Keratinocyte (primary cell): ENCODE data around the gene VPS8. TPM values are rescaled to one million over a fixed set of nuclear protein-coding genes. Genes with fewer than 3 reads are reported as not detected.

Experiments
- DNase-seq: peaks from one replicate; pipeline ENCODE4 v3.0.0-alpha.2; 2011; ENCODE audit warnings: low read depth, missing footprints, low spot score
- FAIRE-seq: peaks from 2 replicates; lab custom pipeline; 2011; peaks lifted over from hg19 to GRCh38; lab: Jason Lieb, UNC
- H2AFZ ChIP-seq: 2 replicates; pipeline ENCODE4 v1.6.0; 2012; ENCODE audit warnings: low read length, control low read depth, inconsistent platforms; ENCODE audit not compliant: control insufficient read depth
- H3K27ac ChIP-seq: 2 replicates; pipeline ENCODE4 v1.5.1; 2011; ENCODE audit warnings: low read length; ENCODE audit not compliant: control insufficient read depth, insufficient read depth
- H3K27me3 ChIP-seq: 3 replicates; pipeline ENCODE4 v1.6.0; 2011; ENCODE audit warnings: low read length; ENCODE audit not compliant: control insufficient read depth, insufficient read depth; ENCODE audit errors: extremely low read depth
- H3K36me3 ChIP-seq, 2 experiments: 2 replicates in 1 of 2; 3 replicates in 1 of 2; pipeline ENCODE4 v1.5.1; 2011; ENCODE audit warnings: low read length in 2 of 2, mild to moderate bottlenecking in 1 of 2; ENCODE audit not compliant: control insufficient read depth in 2 of 2, insufficient read depth in 2 of 2; ENCODE audit errors: extremely low read depth in 1 of 2
- H3K4me1 ChIP-seq: 3 replicates; pipeline ENCODE4 v1.5.1; 2011; ENCODE audit warnings: low read length; ENCODE audit not compliant: control insufficient read depth, insufficient read depth; ENCODE audit errors: extremely low read depth
- H3K4me2 ChIP-seq: 3 replicates; pipeline ENCODE4 v1.6.0; 2011; ENCODE audit warnings: low read depth, low read length; ENCODE audit not compliant: control insufficient read depth, insufficient read depth; ENCODE audit errors: extremely low read depth
- H3K4me3 ChIP-seq, 3 experiments: fragments of 200-600 bp in 1 of 3; sonication (generic) in 1 of 3; 2 replicates in 2 of 3; 3 replicates in 1 of 3; pipeline ENCODE4 v1.5.1; 2011 to 2016; ENCODE audit warnings: low read length in 3 of 3, mild to moderate bottlenecking in 3 of 3, control low read depth in 2 of 3, inconsistent platforms in 1 of 3, low read depth in 1 of 3, mixed read lengths in 1 of 3, mixed run types in 1 of 3, moderate library complexity in 1 of 3; ENCODE audit not compliant: control insufficient read depth in 2 of 3, insufficient read depth in 2 of 3; ENCODE audit errors: extremely low read depth in 1 of 3
- H3K79me2 ChIP-seq: 2 replicates; pipeline ENCODE4 v1.6.0; 2012; ENCODE audit warnings: low read length; ENCODE audit not compliant: control insufficient read depth, insufficient read depth
- H3K9ac ChIP-seq: 3 replicates; pipeline ENCODE4 v1.6.0; 2011; ENCODE audit warnings: low read length; ENCODE audit not compliant: control insufficient read depth, insufficient read depth; ENCODE audit errors: extremely low read depth
- H3K9me1 ChIP-seq: 3 replicates; pipeline ENCODE4 v1.6.0; 2011; ENCODE audit warnings: low read length; ENCODE audit not compliant: control insufficient read depth, insufficient read depth; ENCODE audit errors: extremely low read depth
- H3K9me3 ChIP-seq: 2 replicates; pipeline ENCODE4 v1.5.1; 2012; ENCODE audit warnings: low read depth, low read length; ENCODE audit not compliant: control insufficient read depth
- H4K20me1 ChIP-seq: 3 replicates; pipeline ENCODE4 v1.6.0; 2011; ENCODE audit warnings: low read length; ENCODE audit not compliant: control insufficient read depth, insufficient read depth; ENCODE audit errors: extremely low read depth
- EZH2 ChIP-seq: IDR thresholded peaks from one replicate; pipeline ENCODE4 v1.6.1; 2012; ENCODE audit warnings: inconsistent platforms, mild to moderate bottlenecking, low read length, moderate library complexity
- dilution Hi-C: fragments of 300-500 bp; cut with MboI; formaldehyde crosslinking; loops from one replicate; pipeline ENCODE4 v1.7.0; 2020; ENCODE audit warnings: low sequenced_read_pairs; ENCODE audit not compliant: extremely low pct_ligation_motif_present
- polyA plus RNA-seq, 5 experiments: library from polyadenylated mRNA; depleted of rRNA in 3 of 5; stranded (reverse) in 3 of 5; stranded (forward) in 1 of 5; unstranded in 1 of 5; fragments of >200 nt; gene quantifications; 1 replicate in 1 of 5; 2 replicates in 3 of 5; 3 replicates in 1 of 5; pipeline versions ENCODE4 v1.2.1 to v1.2.3, GENCODE V29; 2011 to 2012; ENCODE audit warnings: missing spikeins in 2 of 5, low read depth in 1 of 5, low replicate concordance in 1 of 5
- TF ChIP-seq, protein P1 (sequence below), 3 experiments: IDR thresholded peaks in 1 of 3; conservative IDR thresholded peaks in 1 of 3; optimal IDR thresholded peaks in 1 of 3; 2 replicates in 2 of 3; 3 replicates in 1 of 3; pipeline versions ENCODE3 to v1.5.1; 2011; ENCODE audit warnings: low read length in 3 of 3, mild to moderate bottlenecking in 3 of 3, moderate library complexity in 2 of 3, control low read depth in 1 of 3, inconsistent platforms in 1 of 3; ENCODE audit not compliant: insufficient read depth in 2 of 3; ENCODE audit errors: extremely low read depth in 1 of 3

VPS8 gene
- polyA plus RNA-seq, 1 donor (not counting 4 experiments of a cell fraction or from before 2014, with no cell fraction given): 28.4 TPM

DNA sequence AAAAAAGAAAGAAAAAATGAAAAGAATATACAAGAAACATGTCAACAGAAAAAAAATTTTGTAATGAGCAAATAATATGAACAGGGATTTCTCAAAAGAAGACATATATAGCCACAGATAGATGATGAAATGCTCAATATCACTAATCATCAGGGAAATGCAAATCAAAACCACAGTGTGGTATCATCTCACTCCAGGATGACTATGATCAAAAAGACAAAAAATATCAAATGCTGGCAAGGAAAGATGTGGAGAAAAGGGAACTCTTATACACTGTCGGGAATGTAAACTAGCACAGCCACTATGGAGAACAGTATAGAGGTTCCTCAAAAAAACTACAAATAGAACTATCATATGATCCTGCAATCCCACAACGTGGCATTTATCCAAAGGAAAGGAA, 246.8 kb downstream of the VPS8 start:
- Histone ChIP-seq H3K4me2 (no peak overlapping the region), H4K20me1 (no peaks in the 10 kb centered on the region), H3K9me3 (no peaks in the 10 kb centered on the region), H2AFZ (no peak overlapping the region), H3K4me3 (no peak overlapping the region), H3K79me2 (no peaks in the 10 kb centered on the region), H3K4me1 (no peaks in the 10 kb centered on the region), H3K9ac (no peak overlapping the region), H3K27me3 (no peaks in the 10 kb centered on the region), H3K27ac (no peak overlapping the region), H3K9me1 (no peaks in the 10 kb centered on the region), H3K36me3 (peaks cover 0 to 1% of the 10 kb centered on the region in 2 experiments)
- dilution Hi-C loops: no loop called here
- FAIRE-seq (no peak), DNase-seq (no peak)
- TF ChIP-seq EZH2: no peak

DNA sequence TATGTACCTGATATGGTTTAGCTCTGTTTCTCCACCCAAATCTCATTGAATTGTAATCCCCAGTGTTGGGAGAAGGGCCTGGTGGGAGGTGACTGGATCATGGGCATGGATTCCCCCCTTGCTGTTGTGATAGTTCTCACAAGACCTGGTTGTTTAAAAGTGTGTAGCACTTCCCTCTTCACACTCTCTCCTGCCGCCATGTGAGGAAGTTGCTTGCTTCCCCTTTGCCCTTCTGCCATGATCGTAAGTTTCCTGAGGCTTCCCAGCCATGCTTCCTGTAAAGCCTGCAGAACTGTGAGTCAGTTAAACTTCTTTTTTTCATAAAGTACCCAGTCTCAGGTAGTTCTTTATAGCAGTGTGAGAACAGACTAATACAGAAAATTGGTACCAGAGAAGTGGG, 247.8 kb downstream of the VPS8 start:
- dilution Hi-C loops: no loop called here
- FAIRE-seq (no peak), DNase-seq (no peak)
- Histone ChIP-seq H2AFZ (no peak overlapping the region), H3K79me2 (no peaks in the 10 kb centered on the region), H3K36me3 (peaks cover 0 to 1% of the 10 kb centered on the region in 2 experiments), H3K4me3 (no peak overlapping the region), H4K20me1 (no peaks in the 10 kb centered on the region), H3K9ac (no peak overlapping the region), H3K27ac (no peak overlapping the region), H3K9me1 (no peaks in the 10 kb centered on the region), H3K4me1 (no peaks in the 10 kb centered on the region), H3K27me3 (no peaks in the 10 kb centered on the region), H3K4me2 (no peak overlapping the region), H3K9me3 (no peaks in the 10 kb centered on the region)
- TF ChIP-seq, protein P1, sequence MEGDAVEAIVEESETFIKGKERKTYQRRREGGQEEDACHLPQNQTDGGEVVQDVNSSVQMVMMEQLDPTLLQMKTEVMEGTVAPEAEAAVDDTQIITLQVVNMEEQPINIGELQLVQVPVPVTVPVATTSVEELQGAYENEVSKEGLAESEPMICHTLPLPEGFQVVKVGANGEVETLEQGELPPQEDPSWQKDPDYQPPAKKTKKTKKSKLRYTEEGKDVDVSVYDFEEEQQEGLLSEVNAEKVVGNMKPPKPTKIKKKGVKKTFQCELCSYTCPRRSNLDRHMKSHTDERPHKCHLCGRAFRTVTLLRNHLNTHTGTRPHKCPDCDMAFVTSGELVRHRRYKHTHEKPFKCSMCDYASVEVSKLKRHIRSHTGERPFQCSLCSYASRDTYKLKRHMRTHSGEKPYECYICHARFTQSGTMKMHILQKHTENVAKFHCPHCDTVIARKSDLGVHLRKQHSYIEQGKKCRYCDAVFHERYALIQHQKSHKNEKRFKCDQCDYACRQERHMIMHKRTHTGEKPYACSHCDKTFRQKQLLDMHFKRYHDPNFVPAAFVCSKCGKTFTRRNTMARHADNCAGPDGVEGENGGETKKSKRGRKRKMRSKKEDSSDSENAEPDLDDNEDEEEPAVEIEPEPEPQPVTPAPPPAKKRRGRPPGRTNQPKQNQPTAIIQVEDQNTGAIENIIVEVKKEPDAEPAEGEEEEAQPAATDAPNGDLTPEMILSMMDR (optimal IDR thresholded peaks at IDR 0.05 in 1 of 3, IDR thresholded peaks at IDR 0.05 in 1 of 3, conservative IDR thresholded peaks at IDR 0.05 in 1 of 3; ENCODE audit: extremely low read depth in 1 of 3, insufficient read depth in 2 of 3, low read length in 3 of 3): no peak

DNA sequence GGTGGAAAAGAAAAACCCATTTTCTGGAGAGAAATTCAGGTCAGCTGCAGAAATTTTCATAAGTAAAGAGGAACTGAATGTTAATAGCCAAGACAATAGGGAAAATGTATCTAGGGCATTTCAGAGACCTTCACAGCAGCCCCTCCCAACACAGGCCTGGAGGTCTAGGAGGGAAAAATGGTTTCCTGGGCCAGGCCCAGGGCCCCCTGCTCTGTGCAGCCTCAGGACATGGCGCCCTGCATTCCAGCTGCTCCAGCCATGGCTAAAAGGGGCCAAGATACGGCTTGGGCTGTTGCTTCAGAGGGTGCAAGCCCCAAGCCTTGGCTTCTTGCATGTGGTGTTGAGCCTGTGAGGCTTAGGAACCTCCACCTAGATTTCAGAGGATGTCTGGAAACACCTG, 248.7 kb downstream of the VPS8 start:
- no peak for FAIRE-seq
- TF ChIP-seq, protein P1 (optimal IDR thresholded peaks at IDR 0.05 in 1 of 3, IDR thresholded peaks at IDR 0.05 in 1 of 3, conservative IDR thresholded peaks at IDR 0.05 in 1 of 3; ENCODE audit: extremely low read depth in 1 of 3, insufficient read depth in 2 of 3, low read length in 3 of 3): no peak
- no peak for TF ChIP-seq EZH2
- Histone ChIP-seq H3K4me2 (no peak overlapping the region), H4K20me1 (no peaks in the 10 kb centered on the region), H3K9me1 (no peaks in the 10 kb centered on the region), H3K9ac (no peak overlapping the region), H3K36me3 (no peaks in the 10 kb centered on the region), H3K9me3 (no peaks in the 10 kb centered on the region), H3K27me3 (no peaks in the 10 kb centered on the region), H3K27ac (no peak overlapping the region), H2AFZ (no peak overlapping the region), H3K4me3 (no peak overlapping the region), H3K4me1 (no peaks in the 10 kb centered on the region), H3K79me2 (no peaks in the 10 kb centered on the region)
- dilution Hi-C loops: no loop called here
- DNase-seq: no peak
